GM13977 (cell line): Measurements from ENCODE around the gene IRF1.

ENCODE experiments used
- DNase-seq: peaks from one replicate; pipeline ENCODE4 v3.0.0; 2012; ENCODE audit warnings: low spot score
- in situ Hi-C: fragments of 300-500 bp; cut with MboI; formaldehyde crosslinking; loops from one replicate; pipeline ENCODE4 v1.12.0; 2022; ENCODE audit warnings: low sequenced_read_pairs, low pct_unique_long_range_greater_than_20kb, mixed read lengths, inconsistent platforms; ENCODE audit not compliant: unreplicated experiment
- TF ChIP-seq, protein P1 (sequence below): IDR thresholded peaks from 2 replicates; pipeline ENCODE4 v1.5.1; 2012; ENCODE audit warnings: mild to moderate bottlenecking, control low read depth; ENCODE audit not compliant: insufficient read depth; ENCODE audit errors: extremely low read depth, missing control alignments

IRF1 gene

DNA sequence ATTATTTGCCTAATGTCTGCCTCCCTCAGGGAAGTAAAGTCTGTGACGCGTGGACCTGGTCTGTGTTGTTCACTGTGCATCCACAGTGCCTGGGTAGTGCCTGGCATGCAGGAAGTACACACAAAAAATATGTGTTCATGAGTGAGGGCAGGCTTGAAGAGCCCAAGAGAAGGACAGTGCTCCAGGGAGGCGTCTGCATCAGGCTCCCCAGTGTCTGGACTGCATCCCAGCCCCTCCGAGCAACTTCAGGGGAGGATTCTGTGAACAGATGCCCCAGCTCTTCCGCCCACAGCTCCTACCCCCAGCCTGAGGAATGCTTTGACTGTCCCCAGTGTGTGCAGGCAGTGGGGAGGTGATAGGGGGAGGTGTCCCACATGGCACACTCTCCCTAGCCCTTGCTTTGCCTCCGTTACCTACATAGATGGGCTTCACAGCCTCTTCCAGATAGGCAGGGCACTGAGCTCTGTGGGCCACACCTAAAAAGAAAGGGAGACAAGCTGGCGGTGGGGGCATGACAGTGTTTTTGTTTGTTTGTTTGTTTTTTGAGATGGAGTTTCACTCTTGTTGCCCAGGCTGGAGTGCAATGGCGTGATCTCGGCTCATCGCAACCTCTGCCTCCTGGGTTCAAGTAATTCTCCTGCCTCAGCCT, 25.4 kb downstream of the IRF1 start:
- in situ Hi-C loops, result no loop called here
- no peak for DNase-seq
- TF ChIP-seq, protein P1, sequence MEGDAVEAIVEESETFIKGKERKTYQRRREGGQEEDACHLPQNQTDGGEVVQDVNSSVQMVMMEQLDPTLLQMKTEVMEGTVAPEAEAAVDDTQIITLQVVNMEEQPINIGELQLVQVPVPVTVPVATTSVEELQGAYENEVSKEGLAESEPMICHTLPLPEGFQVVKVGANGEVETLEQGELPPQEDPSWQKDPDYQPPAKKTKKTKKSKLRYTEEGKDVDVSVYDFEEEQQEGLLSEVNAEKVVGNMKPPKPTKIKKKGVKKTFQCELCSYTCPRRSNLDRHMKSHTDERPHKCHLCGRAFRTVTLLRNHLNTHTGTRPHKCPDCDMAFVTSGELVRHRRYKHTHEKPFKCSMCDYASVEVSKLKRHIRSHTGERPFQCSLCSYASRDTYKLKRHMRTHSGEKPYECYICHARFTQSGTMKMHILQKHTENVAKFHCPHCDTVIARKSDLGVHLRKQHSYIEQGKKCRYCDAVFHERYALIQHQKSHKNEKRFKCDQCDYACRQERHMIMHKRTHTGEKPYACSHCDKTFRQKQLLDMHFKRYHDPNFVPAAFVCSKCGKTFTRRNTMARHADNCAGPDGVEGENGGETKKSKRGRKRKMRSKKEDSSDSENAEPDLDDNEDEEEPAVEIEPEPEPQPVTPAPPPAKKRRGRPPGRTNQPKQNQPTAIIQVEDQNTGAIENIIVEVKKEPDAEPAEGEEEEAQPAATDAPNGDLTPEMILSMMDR, result no peak

- TF ChIP-seq, protein P1, result no peak
- DNase-seq, result no peak
- in situ Hi-C loops, result no loop called here
These were observed 26.2 kb downstream of the IRF1 start for GRCh38 chr5:132464156-132464939.

GRCh38 chr5:132463811-132464155, 26.8 kb downstream of the IRF1 start:
- TF ChIP-seq, protein P1, result no peak
- in situ Hi-C loops, result no loop called here

DNA sequence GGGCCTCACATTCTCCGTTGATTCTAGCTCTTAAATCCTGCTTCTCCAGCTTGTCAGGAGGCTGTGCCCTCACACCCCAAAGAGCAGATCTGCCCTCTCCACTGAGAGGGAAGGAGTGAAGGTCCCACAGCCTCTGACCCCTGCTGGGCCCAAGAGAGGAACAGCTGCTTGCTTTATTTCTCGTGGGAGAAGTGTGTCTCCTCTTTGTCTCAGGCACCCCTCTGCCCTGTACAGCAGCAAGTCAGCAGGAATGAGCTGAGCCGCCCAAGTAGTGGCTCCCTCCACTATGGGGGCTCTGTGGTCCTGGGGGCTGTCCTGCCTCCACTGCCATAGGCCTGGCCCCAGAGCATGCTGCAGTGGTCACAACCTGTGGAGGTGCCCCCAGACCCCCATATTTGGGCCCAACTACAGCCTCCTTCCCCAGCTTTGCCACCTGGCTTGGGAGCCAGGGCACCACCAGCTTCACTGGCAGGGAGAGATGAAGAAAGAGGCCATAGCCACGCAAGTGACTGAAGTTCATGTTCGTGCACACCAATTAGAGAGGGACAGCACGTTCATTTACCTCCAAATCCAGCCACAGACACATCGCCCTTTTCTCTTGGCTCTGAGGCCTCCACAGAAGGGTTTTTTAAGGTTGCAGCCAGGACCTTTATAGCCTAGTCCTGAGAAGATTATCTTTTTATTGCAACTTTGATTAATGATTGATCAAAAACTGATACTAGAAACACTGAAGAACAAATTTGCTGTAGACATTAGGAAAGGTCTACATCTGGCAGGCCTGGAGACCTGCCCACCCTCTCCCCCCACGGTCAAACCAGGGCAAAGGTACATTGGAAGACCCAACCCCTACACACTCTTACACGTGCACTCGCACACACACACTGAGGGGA, 27.5 kb downstream of the IRF1 start:
- in situ Hi-C loops, result no loop called here
- TF ChIP-seq, protein P1, result no peak
- DNase-seq, result no peak

More at GRCh38 chr5:132463811-132464155, 26.8 kb downstream of the IRF1 start:
- DNase-seq, result no peak

GRCh38 chr5:132462333-132462732, 28.2 kb downstream of the IRF1 start:
- no peak for DNase-seq
- TF ChIP-seq, protein P1, result no peak
- in situ Hi-C loops, result no loop called here

DNA sequence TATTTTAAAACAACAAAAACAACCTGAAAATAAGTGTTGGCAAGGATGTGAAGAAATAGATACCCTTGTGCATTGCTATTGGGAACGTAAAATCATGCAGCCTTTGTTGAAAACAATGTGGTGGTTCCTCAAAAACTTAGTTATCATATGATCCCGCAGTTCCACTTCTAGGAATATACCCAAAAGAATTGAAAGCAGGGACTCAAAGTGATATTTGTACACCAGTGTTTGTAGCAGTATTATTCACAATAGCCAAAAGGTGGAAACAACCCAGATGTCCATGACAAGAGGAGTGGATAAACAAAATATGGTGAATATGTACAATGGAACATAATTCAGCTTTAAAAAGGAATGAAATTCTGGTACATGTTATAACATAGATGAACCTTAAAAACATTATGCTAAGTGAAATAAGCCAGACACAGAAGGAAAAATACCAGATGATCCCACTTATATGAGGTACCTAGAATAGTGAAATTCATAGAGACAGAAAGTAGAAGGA, 29.0 kb downstream of the IRF1 start:
- in situ Hi-C loops, result no loop called here

More for the DNA sequence above, 29.0 kb downstream of the IRF1 start:
- DNase-seq, result no peak
- TF ChIP-seq, protein P1, result no peak
